Natural killer cell treated with Interleukin-12 subunit alpha and Interleukin-12 subunit beta and Interleukin-15 and Interleukin-18, amount 100 ng/mL, for 72 hours (primary cell): ENCODE data around the gene CUL4B. TPM values are rescaled to one million over a fixed set of nuclear protein-coding genes. Genes with fewer than 3 reads are reported as not detected.
A peak's percentile ranks its signal among the peaks of the same experiment; 100 is the strongest.
"Not testable (repeated sequence)": the region's sequence is repeated elsewhere in the genome, so short reads cannot be mapped to it uniquely, and the experiment has no call there.

ENCODE experiments used
- ATAC-seq, 2 donors: fragments of 150-1000 bp; cut with Tn5 transposase in 1 of 2; sonication (Bioruptor Pico), chemical (Tn5 transposase) in 1 of 2; 2 replicates each; pipeline ENCODE4 v1.10.0; 2021
- DNase-seq: peaks from one replicate; pipeline ENCODE4 v3.0.0; 2022; ENCODE audit warnings: low spot score
- H3K27ac Mint-ChIP-seq, 2 donors: 1 replicate in 1 of 2; 2 replicates in 1 of 2; pipeline ENCODE4 v1.8.0; 2022; ENCODE audit warnings: mixed read lengths in 2 of 2, mild to moderate bottlenecking in 1 of 2, moderate library complexity in 1 of 2
- H3K27me3 Mint-ChIP-seq, 2 donors: 1 replicate in 1 of 2; 2 replicates in 1 of 2; pipeline ENCODE4 v1.8.0; 2022; ENCODE audit warnings: mixed read lengths in 2 of 2
- H3K36me3 Mint-ChIP-seq: one replicate; pipeline ENCODE4 v1.8.0; 2022; ENCODE audit warnings: mixed read lengths
- H3K4me1 Mint-ChIP-seq, 2 donors: 1 replicate in 1 of 2; 2 replicates in 1 of 2; pipeline ENCODE4 v1.8.0; 2022; ENCODE audit warnings: low read depth in 2 of 2, mixed read lengths in 2 of 2, mild to moderate bottlenecking in 1 of 2
- H3K4me3 Mint-ChIP-seq: one replicate; pipeline ENCODE4 v1.8.0; 2022; ENCODE audit warnings: mixed read lengths
- H3K9me3 Mint-ChIP-seq: 2 replicates; pipeline ENCODE4 v1.8.0; 2022; ENCODE audit warnings: mixed read lengths
- total RNA-seq, 2 donors: library from RNA; stranded (reverse); gene quantifications; one replicate each; pipeline ENCODE4 v1.2.3, GENCODE V29; 2022

Gene CUL4B
- total RNA-seq = 10 to 100 TPM; 22.7 to 25.3 TPM

GRCh38 chrX:120560842-120561633 lies at the start of gene CUL4B:
Gene CUL4B, minus strand, starts transcription at chrX:120560962. Its CDS starts 324 bp downstream, at chrX:120560638.
- Mint-ChIP-seq H3K36me3 (no peaks in the 10 kb centered on the region), H3K9me3 (no peaks in the 10 kb centered on the region), H3K4me1 (peaks cover 9 to 17% of the 10 kb centered on the region in 2 donors), H3K27me3 (no peaks in the 10 kb centered on the region), H3K27ac (peak within 1 kb of the TSS; percentile 91 to 93), H3K4me3 (peak within 1 kb of the TSS; percentile 100)
- ATAC-seq = peak; percentile 95 to 96
- peak; percentile 93 for DNase-seq

- no peaks in the 10 kb centered on the region for H3K27me3 Mint-ChIP-seq
- H3K4me3 Mint-ChIP-seq = peak overlapping the region; percentile 100
- DNase-seq (no peak), ATAC-seq (peak; percentile 71 to 81)
- H3K9me3 Mint-ChIP-seq = no peaks in the 10 kb centered on the region
- peaks cover 8% of the 10 kb centered on the region for H3K36me3 Mint-ChIP-seq
- H3K27ac Mint-ChIP-seq = peak overlapping the region; percentile 97 to 100
- peaks cover 4 to 9% of the 10 kb centered on the region in 2 donors for H3K4me1 Mint-ChIP-seq
Observed at GRCh38 chrX:120604361-120604782, 43.6 kb upstream of the CUL4B start.

- peak within 1 kb of the TSS; percentile 97 to 100 for H3K27ac Mint-ChIP-seq
- ATAC-seq = peak; percentile 96 to 98
- no peaks in the 10 kb centered on the region for H3K9me3 Mint-ChIP-seq
- peaks cover 4 to 9% of the 10 kb centered on the region in 2 donors for H3K4me1 Mint-ChIP-seq
- H3K4me3 Mint-ChIP-seq = peak within 1 kb of the TSS; percentile 100
- H3K36me3 Mint-ChIP-seq = peaks cover 8% of the 10 kb centered on the region
- peak; percentile 88 for DNase-seq
- H3K27me3 Mint-ChIP-seq = no peaks in the 10 kb centered on the region
Observed at GRCh38 chrX:120603707-120604360, 43.1 kb upstream of the CUL4B start, which contains the start of gene MCTS1. Gene MCTS1, plus strand, starts transcription at chrX:120604101. Its CDS starts 136 bp downstream, at chrX:120604237.

- H3K36me3 Mint-ChIP-seq = no peaks in the 10 kb centered on the region
- ATAC-seq = no peak
- H3K9me3 Mint-ChIP-seq = no peaks in the 10 kb centered on the region
- no peak overlapping the region for H3K4me3 Mint-ChIP-seq
- DNase-seq = no peak
- no peak overlapping the region for H3K27ac Mint-ChIP-seq
- H3K4me1 Mint-ChIP-seq = no peaks in the 10 kb centered on the region
- peaks cover 0 to 39% of the 10 kb centered on the region in 2 donors for H3K27me3 Mint-ChIP-seq
Observed at GRCh38 chrX:120585702-120586101, 24.9 kb upstream of the CUL4B start.

- H3K4me1 Mint-ChIP-seq = no peaks in the 10 kb centered on the region
- ATAC-seq (no peak), DNase-seq (no peak)
- H3K9me3 Mint-ChIP-seq = no peaks in the 10 kb centered on the region
- no peaks in the 10 kb centered on the region for H3K36me3 Mint-ChIP-seq
- no peak overlapping the region for H3K4me3 Mint-ChIP-seq
- H3K27ac Mint-ChIP-seq = no peak overlapping the region
- H3K27me3 Mint-ChIP-seq = peaks cover 0 to 22% of the 10 kb centered on the region in 2 donors
Observed at GRCh38 chrX:120575379-120576114, 14.8 kb upstream of the CUL4B start.

GRCh38 chrX:120573806-120574205 lies 13.0 kb upstream of the CUL4B start:
- not testable (repeated sequence) for ATAC-seq, H3K4me1 Mint-ChIP-seq, H3K27ac Mint-ChIP-seq, DNase-seq, H3K4me3 Mint-ChIP-seq, H3K36me3 Mint-ChIP-seq, H3K9me3 Mint-ChIP-seq
- H3K27me3 Mint-ChIP-seq = peaks cover 0 to 19% of the 10 kb centered on the region in 2 donors

GRCh38 chrX:120570011-120570600 lies 9.3 kb upstream of the CUL4B start:
- Mint-ChIP-seq H3K27me3 (peaks cover 0 to 4% of the 10 kb centered on the region in 2 donors), H3K4me3 (no peak overlapping the region), H3K9me3 (no peaks in the 10 kb centered on the region), H3K27ac (no peak overlapping the region), H3K4me1 (no peaks in the 10 kb centered on the region), H3K36me3 (no peaks in the 10 kb centered on the region)
- no peak for ATAC-seq
- DNase-seq = no peak

GRCh38 chrX:120568609-120569008 lies 7.8 kb upstream of the CUL4B start:
- H3K9me3 Mint-ChIP-seq = no peaks in the 10 kb centered on the region
- ATAC-seq (no peak), DNase-seq (no peak)
- no peaks in the 10 kb centered on the region for H3K4me1 Mint-ChIP-seq
- H3K27ac Mint-ChIP-seq = no peak overlapping the region
- H3K27me3 Mint-ChIP-seq = no peaks in the 10 kb centered on the region
- no peaks in the 10 kb centered on the region for H3K36me3 Mint-ChIP-seq
- no peak overlapping the region for H3K4me3 Mint-ChIP-seq

- DNase-seq = no peak
- H3K4me3 Mint-ChIP-seq = no peak overlapping the region
- ATAC-seq = no peak
- H3K4me1 Mint-ChIP-seq = no peaks in the 10 kb centered on the region
- H3K27me3 Mint-ChIP-seq = no peaks in the 10 kb centered on the region
- no peak overlapping the region for H3K27ac Mint-ChIP-seq
- H3K9me3 Mint-ChIP-seq = no peaks in the 10 kb centered on the region
- no peaks in the 10 kb centered on the region for H3K36me3 Mint-ChIP-seq
Observed at GRCh38 chrX:120568035-120568434, 7.3 kb upstream of the CUL4B start.

GRCh38 chrX:120566817-120567216 lies 6.1 kb upstream of the CUL4B start:
- no peak overlapping the region for H3K27ac Mint-ChIP-seq
- no peaks in the 10 kb centered on the region for H3K27me3 Mint-ChIP-seq
- no peak for ATAC-seq
- no peaks in the 10 kb centered on the region for H3K9me3 Mint-ChIP-seq
- peaks cover 0 to 9% of the 10 kb centered on the region in 2 donors for H3K4me1 Mint-ChIP-seq
- no peak for DNase-seq
- H3K4me3 Mint-ChIP-seq = no peak overlapping the region
- H3K36me3 Mint-ChIP-seq = no peaks in the 10 kb centered on the region

GRCh38 chrX:120564925-120565324 lies 4.2 kb upstream of the CUL4B start:
- DNase-seq (no peak), ATAC-seq (no peak)
- Mint-ChIP-seq H3K4me3 (no peak overlapping the region), H3K27ac (no peak overlapping the region), H3K4me1 (peaks cover 3 to 13% of the 10 kb centered on the region in 2 donors), H3K9me3 (no peaks in the 10 kb centered on the region), H3K27me3 (no peaks in the 10 kb centered on the region), H3K36me3 (no peaks in the 10 kb centered on the region)

GRCh38 chrX:120562569-120562926 lies 1.8 kb upstream of the CUL4B start:
- ATAC-seq = no peak
- no peaks in the 10 kb centered on the region for H3K9me3 Mint-ChIP-seq
- no peak for DNase-seq
- no peaks in the 10 kb centered on the region for H3K27me3 Mint-ChIP-seq
- no peak overlapping the region for H3K4me3 Mint-ChIP-seq
- H3K36me3 Mint-ChIP-seq = no peaks in the 10 kb centered on the region
- peaks cover 9 to 14% of the 10 kb centered on the region in 2 donors for H3K4me1 Mint-ChIP-seq
- peak overlapping the region in 1 of 2 donors; percentile 93 for H3K27ac Mint-ChIP-seq
